ENCODE measurements around the gene OLIG2.

The OLIG2 gene

GRCh38 chr21:33070998-33071769 is 45.4 kb downstream of the OLIG2 start:
- Histone ChIP-seq H3K9me3 (ENCODE audit: insufficient read depth, low read length) (no peaks in the 10 kb centered on the region), H3K36me3 (ENCODE audit: insufficient read depth, insufficient read length, low read length) (no peaks in the 10 kb centered on the region), H3K9ac (ENCODE audit: insufficient read length, low read depth) (peak overlapping the region; percentile 58), H3K4me3 (ENCODE audit: insufficient read length, low read depth) (peak overlapping the region; percentile 53), H3K4me1 (ENCODE audit: insufficient read depth, insufficient read length) (peaks cover 10% of the 10 kb centered on the region), H3K27me3 (ENCODE audit: insufficient read depth, insufficient read length) (peaks cover 88% of the 10 kb centered on the region)
- TF ChIP-seq SUZ12 (IDR thresholded peaks at IDR 0.05; ENCODE audit: extremely low read depth, insufficient read depth, insufficient read length) (peak; percentile 95), ZNF274 (IDR thresholded peaks at IDR 0.05; ENCODE audit: low read depth, low read length) (no peak), YY1 (IDR thresholded peaks at IDR 0.05; ENCODE audit: insufficient read depth, insufficient read length) (no peak)
- no peak for DNase-seq (ENCODE audit: low read depth, low spot score)

GRCh38 chr21:33071770-33072306 is 46.1 kb downstream of the OLIG2 start:
- H3K9me3 ChIP-seq (ENCODE audit: insufficient read depth, low read length), result no peaks in the 10 kb centered on the region
- peaks cover 82% of the 10 kb centered on the region for H3K27me3 ChIP-seq (ENCODE audit: insufficient read depth, insufficient read length)
- H3K4me1 ChIP-seq (ENCODE audit: insufficient read depth, insufficient read length), result peaks cover 12% of the 10 kb centered on the region
- TF ChIP-seq YY1 (IDR thresholded peaks at IDR 0.05; ENCODE audit: insufficient read depth, insufficient read length) (no peak), ZNF274 (IDR thresholded peaks at IDR 0.05; ENCODE audit: low read depth, low read length) (no peak), SUZ12 (IDR thresholded peaks at IDR 0.05; ENCODE audit: extremely low read depth, insufficient read depth, insufficient read length) (peak; percentile 88)
- peak overlapping the region; percentile 53 for H3K4me3 ChIP-seq (ENCODE audit: insufficient read length, low read depth)
- no peaks in the 10 kb centered on the region for H3K36me3 ChIP-seq (ENCODE audit: insufficient read depth, insufficient read length, low read length)
- no peak for DNase-seq (ENCODE audit: low read depth, low spot score)
- peak overlapping the region; percentile 58 for H3K9ac ChIP-seq (ENCODE audit: insufficient read length, low read depth)

- H3K9me3 ChIP-seq (ENCODE audit: insufficient read depth, low read length), result no peaks in the 10 kb centered on the region
- no peak overlapping the region for H3K9ac ChIP-seq (ENCODE audit: insufficient read length, low read depth)
- no peak for DNase-seq (ENCODE audit: low read depth, low spot score)
- H3K36me3 ChIP-seq (ENCODE audit: insufficient read depth, insufficient read length, low read length), result no peaks in the 10 kb centered on the region
- H3K27me3 ChIP-seq (ENCODE audit: insufficient read depth, insufficient read length), result peaks cover 64% of the 10 kb centered on the region
- peaks cover 16% of the 10 kb centered on the region for H3K4me1 ChIP-seq (ENCODE audit: insufficient read depth, insufficient read length)
- H3K4me3 ChIP-seq (ENCODE audit: insufficient read length, low read depth), result no peak overlapping the region
- TF ChIP-seq SUZ12 (IDR thresholded peaks at IDR 0.05; ENCODE audit: extremely low read depth, insufficient read depth, insufficient read length) (no peak), ZNF274 (IDR thresholded peaks at IDR 0.05; ENCODE audit: low read depth, low read length) (no peak), YY1 (IDR thresholded peaks at IDR 0.05; ENCODE audit: insufficient read depth, insufficient read length) (no peak)
Measured at GRCh38 chr21:33073636-33074035, 47.9 kb downstream of the OLIG2 start.

GRCh38 chr21:33075128-33075527 is 49.4 kb downstream of the OLIG2 start:
- TF ChIP-seq SUZ12 (IDR thresholded peaks at IDR 0.05; ENCODE audit: extremely low read depth, insufficient read depth, insufficient read length), result no peak
- no peak for TF ChIP-seq YY1 (IDR thresholded peaks at IDR 0.05; ENCODE audit: insufficient read depth, insufficient read length)
- TF ChIP-seq ZNF274 (IDR thresholded peaks at IDR 0.05; ENCODE audit: low read depth, low read length), result no peak
- H3K9ac ChIP-seq (ENCODE audit: insufficient read length, low read depth), result no peak overlapping the region
- H3K36me3 ChIP-seq (ENCODE audit: insufficient read depth, insufficient read length, low read length), result no peaks in the 10 kb centered on the region
- peaks cover 16% of the 10 kb centered on the region for H3K4me1 ChIP-seq (ENCODE audit: insufficient read depth, insufficient read length)
- peaks cover 49% of the 10 kb centered on the region for H3K27me3 ChIP-seq (ENCODE audit: insufficient read depth, insufficient read length)
- peak; percentile 72 for DNase-seq (ENCODE audit: low read depth, low spot score)
- no peak overlapping the region for H3K4me3 ChIP-seq (ENCODE audit: insufficient read length, low read depth)
- no peaks in the 10 kb centered on the region for H3K9me3 ChIP-seq (ENCODE audit: insufficient read depth, low read length)

GRCh38 chr21:33075596-33076195 is 50.0 kb downstream of the OLIG2 start:
- H3K9ac ChIP-seq (ENCODE audit: insufficient read length, low read depth), result no peak overlapping the region
- no peaks in the 10 kb centered on the region for H3K9me3 ChIP-seq (ENCODE audit: insufficient read depth, low read length)
- H3K36me3 ChIP-seq (ENCODE audit: insufficient read depth, insufficient read length, low read length), result no peaks in the 10 kb centered on the region
- no peak for DNase-seq (ENCODE audit: low read depth, low spot score)
- H3K27me3 ChIP-seq (ENCODE audit: insufficient read depth, insufficient read length), result peaks cover 44% of the 10 kb centered on the region
- TF ChIP-seq ZNF274 (IDR thresholded peaks at IDR 0.05; ENCODE audit: low read depth, low read length) (no peak), SUZ12 (IDR thresholded peaks at IDR 0.05; ENCODE audit: extremely low read depth, insufficient read depth, insufficient read length) (no peak), YY1 (IDR thresholded peaks at IDR 0.05; ENCODE audit: insufficient read depth, insufficient read length) (no peak)
- peaks cover 16% of the 10 kb centered on the region for H3K4me1 ChIP-seq (ENCODE audit: insufficient read depth, insufficient read length)
- no peak overlapping the region for H3K4me3 ChIP-seq (ENCODE audit: insufficient read length, low read depth)

GRCh38 chr21:33076600-33077329 is 51.0 kb downstream of the OLIG2 start:
- Histone ChIP-seq H3K9me3 (ENCODE audit: insufficient read depth, low read length) (no peaks in the 10 kb centered on the region), H3K4me3 (ENCODE audit: insufficient read length, low read depth) (no peak overlapping the region), H3K27me3 (ENCODE audit: insufficient read depth, insufficient read length) (peaks cover 33% of the 10 kb centered on the region), H3K36me3 (ENCODE audit: insufficient read depth, insufficient read length, low read length) (no peaks in the 10 kb centered on the region), H3K4me1 (ENCODE audit: insufficient read depth, insufficient read length) (peaks cover 16% of the 10 kb centered on the region), H3K9ac (ENCODE audit: insufficient read length, low read depth) (no peak overlapping the region)
- no peak for TF ChIP-seq SUZ12 (IDR thresholded peaks at IDR 0.05; ENCODE audit: extremely low read depth, insufficient read depth, insufficient read length)
- TF ChIP-seq YY1 (IDR thresholded peaks at IDR 0.05; ENCODE audit: insufficient read depth, insufficient read length), result no peak
- no peak for TF ChIP-seq ZNF274 (IDR thresholded peaks at IDR 0.05; ENCODE audit: low read depth, low read length)
- no peak for DNase-seq (ENCODE audit: low read depth, low spot score)

Measured in NT2/D1 (cell line).